GM12878 (cell line): ENCODE measurements around the gene SSBP4. TPM values are rescaled to one million over a fixed set of nuclear protein-coding genes. Genes with fewer than 3 reads are reported as not detected.
A peak's percentile ranks its signal among the peaks of the same experiment; 100 is the strongest.

Source experiments
- ATF7 ChIP-seq: fragments of 450-650 bp; IDR thresholded peaks from 2 replicates; pipeline ENCODE4 v1.6.1; 2016; ENCODE audit warnings: low read depth, mild to moderate bottlenecking
- BACH1 ChIP-seq: fragments of 450-650 bp; IDR thresholded peaks from 2 replicates; pipeline ENCODE4 v1.6.1; 2017; ENCODE audit warnings: mild to moderate bottlenecking, borderline replicate concordance
- BCL11A ChIP-seq: IDR thresholded peaks from 2 replicates; pipeline ENCODE4 v1.6.1; 2011; ENCODE audit warnings: low read depth, low read length
- CREB1 ChIP-seq: IDR thresholded peaks from 2 replicates; pipeline ENCODE4 v1.6.1; 2012; ENCODE audit warnings: low read depth, mild to moderate bottlenecking, inconsistent platforms
- CREM ChIP-seq: IDR thresholded peaks from 2 replicates; pipeline ENCODE4 v1.6.1; 2014; ENCODE audit warnings: antibody characterized with exemption, low read depth
- DPF2 ChIP-seq: fragments of 450-650 bp; IDR thresholded peaks from 2 replicates; pipeline ENCODE4 v1.6.1; 2017; ENCODE audit warnings: mild to moderate bottlenecking
- EED ChIP-seq: sonication (generic); IDR thresholded peaks from 2 replicates; pipeline ENCODE4 v1.6.1; 2016; ENCODE audit warnings: antibody characterized with exemption, low read depth
- EGR1 ChIP-seq, 2 experiments: IDR thresholded peaks; 1 replicate in 1 of 2; 2 replicates in 1 of 2; pipeline ENCODE4 v1.6.1; 2011 to 2012; ENCODE audit warnings: low read depth in 2 of 2, low read length in 2 of 2, borderline replicate concordance in 1 of 2, mild to moderate bottlenecking in 1 of 2, moderate library complexity in 1 of 2
- ESRRA ChIP-seq: IDR thresholded peaks from 2 replicates; pipeline ENCODE4 v1.6.1; 2012; ENCODE audit warnings: mild to moderate bottlenecking, low read length, improper control_type of control experiment
- ETV6 ChIP-seq, 2 experiments: fragments of 450-650 bp in 1 of 2; IDR thresholded peaks in 1 of 2; conservative IDR thresholded peaks in 1 of 2; 2 replicates each; pipeline ENCODE4 v1.6.1; 2014; ENCODE audit warnings: antibody characterized with exemption in 1 of 2, borderline replicate concordance in 1 of 2, low read depth in 1 of 2, mild to moderate bottlenecking in 1 of 2, moderate library complexity in 1 of 2
- EZH2 ChIP-seq: IDR thresholded peaks from 2 replicates; pipeline ENCODE4 v1.6.1; 2012; ENCODE audit warnings: low read depth, mild to moderate bottlenecking, control low read depth, inconsistent platforms, low read length, borderline replicate concordance; ENCODE audit not compliant: control insufficient read depth
- JUND ChIP-seq: IDR thresholded peaks from 2 replicates; pipeline ENCODE4 v1.6.1; 2012; ENCODE audit warnings: low read depth, mild to moderate bottlenecking, low read length, improper control_type of control experiment, moderate library complexity
- KAT2A ChIP-seq: conservative IDR thresholded peaks from 2 replicates; pipeline ENCODE4 v1.6.1; 2011; ENCODE audit warnings: low read depth, low read length; ENCODE audit not compliant: control insufficient read depth
- NFXL1 ChIP-seq: fragments of 450-650 bp; IDR thresholded peaks from 2 replicates; pipeline ENCODE4 v1.6.1; 2017; ENCODE audit warnings: antibody characterized with exemption, mild to moderate bottlenecking, borderline replicate concordance
- NR2F1 ChIP-seq: fragments of 450-650 bp; conservative IDR thresholded peaks from 2 replicates; pipeline ENCODE4 v1.6.1; 2017; ENCODE audit warnings: mild to moderate bottlenecking
- PBX3 ChIP-seq: IDR thresholded peaks from 2 replicates; pipeline ENCODE4 v1.6.1; 2011; ENCODE audit warnings: mild to moderate bottlenecking, low read depth, low read length, moderate library complexity; ENCODE audit not compliant: insufficient replicate concordance
- POLR2AphosphoS5 ChIP-seq: IDR thresholded peaks from 2 replicates; pipeline ENCODE4 v1.6.1; 2011; ENCODE audit warnings: mild to moderate bottlenecking, low read length, inconsistent platforms
- POU2F2 ChIP-seq: IDR thresholded peaks from 3 replicates; pipeline ENCODE4 v1.6.1; 2011; ENCODE audit warnings: low read depth, mild to moderate bottlenecking, low read length, borderline replicate concordance
- RAD51 ChIP-seq: fragments of 450-650 bp; IDR thresholded peaks from 2 replicates; pipeline ENCODE4 v1.6.1; 2016; ENCODE audit warnings: moderate library complexity, mild to moderate bottlenecking, inconsistent platforms
- SMAD1 ChIP-seq: fragments of 450-650 bp; IDR thresholded peaks from 2 replicates; pipeline ENCODE4 v1.6.1; 2018; ENCODE audit warnings: mild to moderate bottlenecking, low read depth; ENCODE audit not compliant: partially characterized antibody
- SMARCA5 ChIP-seq: fragments of 450-650 bp; IDR thresholded peaks from 2 replicates; pipeline ENCODE4 v1.6.1; 2017; ENCODE audit warnings: mild to moderate bottlenecking
- SPI1 ChIP-seq: IDR thresholded peaks from 2 replicates; pipeline ENCODE4 v1.6.1; 2011; ENCODE audit warnings: low read depth, mild to moderate bottlenecking, low read length, moderate library complexity, borderline replicate concordance; ENCODE audit not compliant: insufficient read depth
- SRF ChIP-seq, 2 experiments: IDR thresholded peaks; 2 replicates each; pipeline ENCODE4 v1.6.1; 2011; ENCODE audit warnings: low read depth in 2 of 2, low read length in 2 of 2, mild to moderate bottlenecking in 1 of 2, moderate library complexity in 1 of 2
- TAF1 ChIP-seq: IDR thresholded peaks from 2 replicates; pipeline ENCODE4 v1.6.1; 2011; ENCODE audit warnings: mild to moderate bottlenecking, low read depth, low read length, borderline replicate concordance
- ZBTB4 ChIP-seq: fragments of 450-650 bp; formaldehyde crosslinking; IDR thresholded peaks from 2 replicates; pipeline ENCODE4 v1.4.0; 2022; ENCODE audit warnings: mild to moderate bottlenecking, moderate library complexity
- ZNF24 ChIP-seq: fragments of 450-650 bp; IDR thresholded peaks from 2 replicates; pipeline ENCODE4 v1.6.1; 2017; ENCODE audit warnings: antibody characterized with exemption, mild to moderate bottlenecking
- ZNF384 ChIP-seq: IDR thresholded peaks from 2 replicates; pipeline ENCODE4 v1.6.1; 2012; ENCODE audit warnings: low read depth, mild to moderate bottlenecking, low read length, improper control_type of control experiment, borderline replicate concordance
- polyA plus RNA-seq, 11 experiments: library from polyadenylated mRNA; depleted of rRNA in 4 of 11; unstranded in 6 of 11; stranded (reverse) in 5 of 11; fragments of >200 nt; fragmentation: Nextera tagmentation in 4 of 11; fragmentation: Illumina TruSeq in 1 of 11; extraction: Ambion mirVana in 4 of 11; extraction: Trizol in 1 of 11; gene quantifications; 1 replicate in 1 of 11; 2 replicates in 10 of 11; pipeline versions ENCODE4 v1.2.1 to v1.2.3, GENCODE V29; 2011 to 2016; ENCODE audit warnings: inconsistent platforms in 2 of 11, missing spikeins in 2 of 11, low read depth in 1 of 11
- total RNA-seq, 4 experiments: library from RNA; depleted of rRNA in 3 of 4; stranded (reverse); fragments of >200 nt in 3 of 4; fragmentation: Illumina TruSeq in 1 of 4; extraction: Trizol in 1 of 4; gene quantifications; 2 replicates each; pipeline versions ENCODE4 v1.2.1 to v1.2.3, GENCODE V29; 2013 to 2021

Gene SSBP4
- total and polyA plus RNA-seq, 10 of the 15 experiments (the other 5 are each of a cell fraction or from before 2014, with no cell fraction given) = 0.37 to 150 (median 38.9) TPM

GRCh38 chr19:18397242-18398202 is 21.7 kb upstream of the SSBP4 start, which contains the start of gene LRRC25 (continued):
- no peak for TF ChIP-seq RAD51
- TF ChIP-seq PBX3 = no peak
- no peak for TF ChIP-seq CREB1
- no peak for TF ChIP-seq SMAD1
- TF ChIP-seq ETV6 (conservative IDR thresholded peaks at IDR 0.05 in 1 of 2, IDR thresholded peaks at IDR 0.05 in 1 of 2; ENCODE audit: borderline replicate concordance in 1 of 2, low read depth in 1 of 2) = no peak
- TF ChIP-seq ZBTB4 (CRISPR knock-in tag) = no peak
- no peak for TF ChIP-seq JUND
- peak; percentile 48; the same call in 1 of the 2 replicates for TF ChIP-seq ATF7
- TF ChIP-seq NFXL1 = no peak
- no peak for TF ChIP-seq KAT2A
- TF ChIP-seq BACH1 = peak; percentile 32; the same call in 1 of the 2 replicates
- TF ChIP-seq EGR1 (IDR thresholded peaks at IDR 0.05; ENCODE audit: borderline replicate concordance in 1 of 2, low read depth in 2 of 2, low read length in 2 of 2) = peak in 1 of 2 experiments; percentile 42; a peak in 1 of 3 replicates
- peak; percentile 76 for TF ChIP-seq SPI1
- TF ChIP-seq CREM = no peak; the same call in 1 of the 2 replicates
- peak; percentile 32; the same call in 1 of the 2 replicates for TF ChIP-seq TAF1
- TF ChIP-seq ZNF24 = no peak
- TF ChIP-seq SMARCA5 = peak; percentile 96
- TF ChIP-seq POU2F2 = peak; percentile 89
- no peak for TF ChIP-seq ESRRA
- no peak for TF ChIP-seq SRF (IDR thresholded peaks at IDR 0.05; ENCODE audit: low read depth in 2 of 2, low read length in 2 of 2)
- peak; percentile 39; the same call in 1 of the 2 replicates for TF ChIP-seq EED
- no peak for TF ChIP-seq EZH2
- TF ChIP-seq BCL11A = no peak
- peak; percentile 42; the same call in 1 of the 2 replicates for TF ChIP-seq NR2F1
- TF ChIP-seq POLR2AphosphoS5 = no peak
- TF ChIP-seq ZNF384 = no peak
- TF ChIP-seq DPF2 = 0 out of 2 replicates have a peak, but pooled peaks have one; percentile 47
